ENCODE results near the gene SCYGR8.
A peak's percentile ranks its signal among the peaks of the same experiment; 100 is the strongest.

The SCYGR8 gene

GRCh38 chr2:227780981-227781615 is 35.4 kb downstream of the SCYGR8 start:
- no peaks in the 10 kb centered on the region for H3K36me3 Mint-ChIP-seq
- H3K4me3 Mint-ChIP-seq: no peak overlapping the region
- H3K9me3 Mint-ChIP-seq (ENCODE audit: low read depth): no peaks in the 10 kb centered on the region
- H3K27me3 Mint-ChIP-seq: peaks cover 11% of the 10 kb centered on the region
- peaks cover 13% of the 10 kb centered on the region for H3K4me1 Mint-ChIP-seq (ENCODE audit: low read depth)
- H3K27ac Mint-ChIP-seq: no peak overlapping the region

DNA sequence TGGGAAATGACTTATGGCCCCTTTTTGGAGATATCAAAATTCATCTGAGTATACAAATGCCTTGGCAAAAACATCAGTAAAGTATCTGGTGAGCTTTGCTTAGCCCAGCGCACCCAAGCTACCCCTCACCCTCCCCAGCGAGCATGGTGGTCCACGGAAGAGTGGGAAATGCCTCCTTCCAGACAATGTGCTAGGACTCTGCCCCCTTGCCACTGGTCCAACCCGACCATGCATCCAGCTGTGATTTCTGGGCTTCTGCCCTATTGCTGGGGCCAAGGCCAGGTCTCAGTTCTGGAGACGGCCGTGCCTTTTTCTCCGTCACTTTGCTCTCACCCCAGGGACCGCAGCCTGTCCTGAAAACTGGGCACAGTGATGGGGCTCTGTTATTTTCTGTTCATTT is 36.1 kb downstream of the SCYGR8 start:
- Mint-ChIP-seq H3K27me3 (peaks cover 11% of the 10 kb centered on the region), H3K27ac (no peak overlapping the region)

GRCh38 chr2:227782804-227783203 is 37.1 kb downstream of the SCYGR8 start:
- H3K4me1 Mint-ChIP-seq (ENCODE audit: low read depth): peaks cover 13% of the 10 kb centered on the region
- H3K9me3 Mint-ChIP-seq (ENCODE audit: low read depth): no peaks in the 10 kb centered on the region
- H3K4me3 Mint-ChIP-seq: no peak overlapping the region
- peak overlapping the region; percentile 16 for H3K27ac Mint-ChIP-seq
- peaks cover 11% of the 10 kb centered on the region for H3K27me3 Mint-ChIP-seq
- no peaks in the 10 kb centered on the region for H3K36me3 Mint-ChIP-seq

More for the DNA sequence above, 36.1 kb downstream of the SCYGR8 start:
- Mint-ChIP-seq H3K36me3 (no peaks in the 10 kb centered on the region), H3K4me3 (no peak overlapping the region), H3K4me1 (ENCODE audit: low read depth) (peaks cover 13% of the 10 kb centered on the region), H3K9me3 (ENCODE audit: low read depth) (no peaks in the 10 kb centered on the region)

GRCh38 chr2:227783404-227784138 is 37.9 kb downstream of the SCYGR8 start:
- Mint-ChIP-seq H3K36me3 (no peaks in the 10 kb centered on the region), H3K27ac (peak overlapping the region; percentile 61), H3K27me3 (peaks cover 11% of the 10 kb centered on the region), H3K4me3 (peak overlapping the region; percentile 27), H3K4me1 (ENCODE audit: low read depth) (peaks cover 13% of the 10 kb centered on the region), H3K9me3 (ENCODE audit: low read depth) (no peaks in the 10 kb centered on the region)

GRCh38 chr2:227785293-227785692 is 39.6 kb downstream of the SCYGR8 start:
- Mint-ChIP-seq H3K4me1 (ENCODE audit: low read depth) (peaks cover 13% of the 10 kb centered on the region), H3K9me3 (ENCODE audit: low read depth) (no peaks in the 10 kb centered on the region)

GRCh38 chr2:227788561-227789018 is 42.9 kb downstream of the SCYGR8 start:
- H3K27ac Mint-ChIP-seq: no peak overlapping the region
- H3K4me3 Mint-ChIP-seq: no peak overlapping the region
- peaks cover 7% of the 10 kb centered on the region for H3K27me3 Mint-ChIP-seq
- H3K9me3 Mint-ChIP-seq (ENCODE audit: low read depth): no peaks in the 10 kb centered on the region
- peaks cover 4% of the 10 kb centered on the region for H3K4me1 Mint-ChIP-seq (ENCODE audit: low read depth)
- peaks cover 2% of the 10 kb centered on the region for H3K36me3 Mint-ChIP-seq

More at GRCh38 chr2:227785293-227785692, 39.6 kb downstream of the SCYGR8 start:
- peaks cover 8% of the 10 kb centered on the region for H3K27me3 Mint-ChIP-seq
- no peak overlapping the region for H3K4me3 Mint-ChIP-seq
- H3K36me3 Mint-ChIP-seq: peaks cover 2% of the 10 kb centered on the region
- no peak overlapping the region for H3K27ac Mint-ChIP-seq

DNA sequence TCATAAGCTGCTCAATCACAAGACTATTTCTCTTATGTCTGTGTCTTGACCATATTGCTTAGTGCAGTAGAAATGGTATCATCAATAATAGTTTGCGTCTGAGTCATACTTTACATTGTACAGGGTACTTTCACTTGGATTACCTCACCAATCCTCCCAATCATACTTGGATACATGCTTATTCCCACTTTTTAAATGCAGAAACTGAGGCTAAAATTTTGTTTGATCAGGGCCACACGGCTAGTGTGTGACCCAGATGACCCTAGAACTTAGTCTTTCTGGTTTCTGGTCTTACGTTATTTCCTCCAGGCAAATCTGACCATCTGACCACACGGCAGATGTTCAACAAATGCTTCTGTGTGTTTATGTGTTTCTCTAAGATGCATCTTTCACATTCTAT is 44.1 kb downstream of the SCYGR8 start:
- no peaks in the 10 kb centered on the region for H3K9me3 Mint-ChIP-seq (ENCODE audit: low read depth)
- H3K4me1 Mint-ChIP-seq (ENCODE audit: low read depth): no peaks in the 10 kb centered on the region
- peaks cover 2% of the 10 kb centered on the region for H3K36me3 Mint-ChIP-seq
- H3K27ac Mint-ChIP-seq: no peak overlapping the region
- H3K4me3 Mint-ChIP-seq: no peak overlapping the region
- peaks cover 6% of the 10 kb centered on the region for H3K27me3 Mint-ChIP-seq

DNA sequence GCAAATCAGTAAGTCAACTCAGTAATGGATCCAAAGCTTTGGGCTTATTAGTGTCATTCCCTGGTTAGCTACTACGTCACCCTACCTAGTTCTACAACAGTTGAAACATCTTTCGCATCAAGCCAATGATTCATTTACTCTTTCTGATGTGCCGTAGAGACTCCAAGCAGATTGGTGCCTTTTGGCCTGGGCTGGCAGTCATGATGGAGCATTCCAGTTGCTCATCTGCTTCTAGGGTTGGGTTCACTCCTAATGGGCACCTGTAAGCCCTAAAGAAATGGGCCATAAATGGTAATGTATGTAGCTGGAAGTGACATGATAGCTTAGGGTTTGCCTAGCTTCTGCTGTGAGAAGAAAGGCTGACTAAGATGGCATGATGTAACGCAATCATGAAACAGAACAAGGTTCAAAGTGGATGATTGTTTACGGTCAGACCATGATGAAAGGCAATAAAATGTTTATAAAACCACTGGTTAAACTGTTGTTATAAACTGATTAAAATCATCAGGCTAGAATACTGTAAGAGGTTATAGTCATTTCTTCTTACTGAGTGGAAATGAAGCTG is 47.5 kb downstream of the SCYGR8 start:
- H3K4me3 Mint-ChIP-seq: no peak overlapping the region
- H3K27ac Mint-ChIP-seq: no peak overlapping the region
- H3K27me3 Mint-ChIP-seq: peaks cover 6% of the 10 kb centered on the region

More for the DNA sequence above, 47.5 kb downstream of the SCYGR8 start:
- Mint-ChIP-seq H3K9me3 (ENCODE audit: low read depth) (no peaks in the 10 kb centered on the region), H3K4me1 (ENCODE audit: low read depth) (no peaks in the 10 kb centered on the region), H3K36me3 (peaks cover 2% of the 10 kb centered on the region)
